Activated B cell treated with CpG ODN at 0.5 μM for 24 hours (primary cell): Measurements from ENCODE around the gene HSBP1. TPM values are rescaled to one million over a fixed set of nuclear protein-coding genes. Genes with fewer than 3 reads are reported as not detected.
A peak's percentile ranks its signal among the peaks of the same experiment; 100 is the strongest.

ENCODE experiments used
- ATAC-seq: fragments of 200-7000 bp; cut with Tn5 transposase; one replicate; pipeline ENCODE4 v1.10.0; 2021; ENCODE audit warnings: low read depth, mild to moderate bottlenecking, moderate library complexity
- CTCF ChIA-PET: fragments of 350-600 bp; sonication (Branson Sonifier 250); formaldehyde crosslinking; loops from one replicate; lab custom pipeline; 2021; ENCODE audit warnings: antibody characterized with exemption; lab: Charles Lee
- POLR2A ChIA-PET: fragments of 350-600 bp; sonication (Branson Sonifier 250); formaldehyde crosslinking; loops from one replicate; lab custom pipeline; 2021; ENCODE audit warnings: antibody characterized with exemption; lab: Charles Lee
- DNase-seq: peaks from one replicate; pipeline ENCODE4 v3.0.0; 2022
- H3K27ac Mint-ChIP-seq: one replicate; pipeline ENCODE4 v1.8.0; 2020; ENCODE audit warnings: mixed read lengths
- H3K27me3 Mint-ChIP-seq: one replicate; pipeline ENCODE4 v1.8.0; 2021; ENCODE audit warnings: mixed read lengths
- H3K36me3 Mint-ChIP-seq: one replicate; pipeline ENCODE4 v1.8.0; 2021; ENCODE audit warnings: low read depth, mixed read lengths
- H3K4me1 Mint-ChIP-seq: one replicate; pipeline ENCODE4 v1.8.0; 2021; ENCODE audit warnings: mixed read lengths
- H3K4me3 Mint-ChIP-seq: one replicate; pipeline ENCODE4 v1.8.0; 2020; ENCODE audit warnings: mild to moderate bottlenecking, mixed read lengths
- H3K9me3 Mint-ChIP-seq: one replicate; pipeline ENCODE4 v1.8.0; 2020; ENCODE audit warnings: mixed read lengths
- CTCF ChIP-seq: fragments of 200-600 bp; IDR thresholded peaks from one replicate; pipeline ENCODE4 v1.8.0; 2022; ENCODE audit warnings: antibody characterized with exemption, mild to moderate bottlenecking
- intact Hi-C: fragments of 100-400 bp; cut with micrococcal nuclease; formaldehyde crosslinking; loops from one replicate; pipeline ENCODE4 v1.15.1; 2024
- total RNA-seq: library from RNA; stranded (reverse); gene quantifications from 2 replicates; pipeline ENCODE4 v1.2.3, GENCODE V29; 2022

HSBP1 gene
- total RNA-seq, 1 donor from 2014 or later: 54.0 TPM

GRCh38 chr16:83769397-83770008 lies 38.3 kb upstream of the HSBP1 start:
- peaks cover 21% of the 10 kb centered on the region for H3K4me1 Mint-ChIP-seq
- peak overlapping the region; percentile 84 for H3K27ac Mint-ChIP-seq
- DNase-seq (no peak), ATAC-seq (peak; percentile 91)
- POLR2A ChIA-PET: interaction anchor here (2.4 kb wide), 1 partner anchor 38 kb away, joined by 9 read pairs; the partner anchor contains the start of gene HSBP1
- intact Hi-C loops: loop anchor here (2.0 kb wide), 1 partner anchor 37 kb away; the partner anchor contains the start of gene HSBP1
- CTCF ChIA-PET: no interaction called here
- no peak for TF ChIP-seq CTCF
- no peaks in the 10 kb centered on the region for H3K36me3 Mint-ChIP-seq
- peak overlapping the region; percentile 61 for H3K4me3 Mint-ChIP-seq
- H3K9me3 Mint-ChIP-seq: peaks cover 6% of the 10 kb centered on the region
- H3K27me3 Mint-ChIP-seq: no peaks in the 10 kb centered on the region

GRCh38 chr16:83771306-83771942 lies 36.4 kb upstream of the HSBP1 start:
- POLR2A ChIA-PET: no interaction called here
- H3K27me3 Mint-ChIP-seq: peaks cover 7% of the 10 kb centered on the region

GRCh38 chr16:83772806-83773205 lies 35.0 kb upstream of the HSBP1 start:
- intact Hi-C loops: no loop called here
- ATAC-seq (no peak), DNase-seq (no peak)
- H3K4me1 Mint-ChIP-seq: peaks cover 21% of the 10 kb centered on the region
- H3K9me3 Mint-ChIP-seq: peaks cover 6% of the 10 kb centered on the region
- H3K27me3 Mint-ChIP-seq: peaks cover 13% of the 10 kb centered on the region
- POLR2A ChIA-PET: no interaction called here
- H3K27ac Mint-ChIP-seq: no peak overlapping the region
- CTCF ChIA-PET: no interaction called here
- H3K36me3 Mint-ChIP-seq: no peaks in the 10 kb centered on the region
- H3K4me3 Mint-ChIP-seq: no peak overlapping the region
- TF ChIP-seq CTCF: no peak

More at GRCh38 chr16:83771306-83771942, 36.4 kb upstream of the HSBP1 start:
- peaks cover 21% of the 10 kb centered on the region for H3K4me1 Mint-ChIP-seq
- intact Hi-C loops: no loop called here
- ATAC-seq: no peak
- peaks cover 6% of the 10 kb centered on the region for H3K9me3 Mint-ChIP-seq
- no peak overlapping the region for H3K4me3 Mint-ChIP-seq
- CTCF ChIA-PET: no interaction called here
- no peak overlapping the region for H3K27ac Mint-ChIP-seq
- DNase-seq: no peak
- H3K36me3 Mint-ChIP-seq: no peaks in the 10 kb centered on the region
- TF ChIP-seq CTCF: no peak

- Mint-ChIP-seq H3K4me1 (peaks cover 17% of the 10 kb centered on the region), H3K27me3 (peaks cover 16% of the 10 kb centered on the region), H3K36me3 (no peaks in the 10 kb centered on the region), H3K27ac (no peak overlapping the region), H3K9me3 (peaks cover 5% of the 10 kb centered on the region), H3K4me3 (no peak overlapping the region)
- ChIA-PET CTCF (no interaction called here), POLR2A (no interaction called here)
- intact Hi-C loops: no loop called here
- TF ChIP-seq CTCF: no peak
- no peak for ATAC-seq
- no peak for DNase-seq
These were observed 33.7 kb upstream of the HSBP1 start for GRCh38 chr16:83774066-83774465.

GRCh38 chr16:83776944-83777343 lies 30.8 kb upstream of the HSBP1 start:
- ChIA-PET POLR2A (no interaction called here), CTCF (no interaction called here)
- Mint-ChIP-seq H3K4me1 (peaks cover 10% of the 10 kb centered on the region), H3K36me3 (no peaks in the 10 kb centered on the region), H3K4me3 (no peak overlapping the region), H3K27ac (no peak overlapping the region), H3K9me3 (no peaks in the 10 kb centered on the region), H3K27me3 (peaks cover 16% of the 10 kb centered on the region)
- intact Hi-C loops: no loop called here
- DNase-seq: no peak
- ATAC-seq: no peak
- no peak for TF ChIP-seq CTCF
